ENCODE results near the gene PRR35.

Gene PRR35

GRCh38 chr16:582218-582613, 22.0 kb downstream of the PRR35 start:
- no peak for DNase-seq (ENCODE audit: extremely low read depth, low read depth)
- no peak overlapping the region for H3K4me3 ChIP-seq (replicated peaks; ENCODE audit: low read depth, low read length)
- no peak for TF ChIP-seq CTCF (IDR thresholded peaks at IDR 0.05; ENCODE audit: low read depth, low read length, missing control alignments)

GRCh38 chr16:582614-583331, 22.6 kb downstream of the PRR35 start:
- H3K4me3 ChIP-seq (replicated peaks; ENCODE audit: low read depth, low read length): no peak overlapping the region
- TF ChIP-seq CTCF (IDR thresholded peaks at IDR 0.05; ENCODE audit: low read depth, low read length, missing control alignments): no peak
- no peak for DNase-seq (ENCODE audit: extremely low read depth, low read depth)

GRCh38 chr16:583470-583814, 23.2 kb downstream of the PRR35 start:
- no peak for TF ChIP-seq CTCF (IDR thresholded peaks at IDR 0.05; ENCODE audit: low read depth, low read length, missing control alignments)
- DNase-seq (ENCODE audit: extremely low read depth, low read depth): no peak
- H3K4me3 ChIP-seq (replicated peaks; ENCODE audit: low read depth, low read length): no peak overlapping the region

GRCh38 chr16:583815-584591, 23.8 kb downstream of the PRR35 start:
- H3K4me3 ChIP-seq (replicated peaks; ENCODE audit: low read depth, low read length): no peak overlapping the region
- no peak for DNase-seq (ENCODE audit: extremely low read depth, low read depth)
- no peak for TF ChIP-seq CTCF (IDR thresholded peaks at IDR 0.05; ENCODE audit: low read depth, low read length, missing control alignments)

GRCh38 chr16:585351-585750, 25.2 kb downstream of the PRR35 start:
- no peak overlapping the region for H3K4me3 ChIP-seq (replicated peaks; ENCODE audit: low read depth, low read length)
- DNase-seq (ENCODE audit: extremely low read depth, low read depth): no peak
- TF ChIP-seq CTCF (IDR thresholded peaks at IDR 0.05; ENCODE audit: low read depth, low read length, missing control alignments): no peak

GRCh38 chr16:586047-586644, 26.0 kb downstream of the PRR35 start:
- no peak for TF ChIP-seq CTCF (IDR thresholded peaks at IDR 0.05; ENCODE audit: low read depth, low read length, missing control alignments)
- DNase-seq (ENCODE audit: extremely low read depth, low read depth): no peak
- H3K4me3 ChIP-seq (replicated peaks; ENCODE audit: low read depth, low read length): no peak overlapping the region
